SHP77 (cell line): ENCODE results near the gene RNF223.

Source experiments
- DNase-seq, 2 experiments: peaks; one replicate each; lab custom pipeline; 2025; lab: John Stamatoyannopoulos, UW

Gene RNF223

DNA sequence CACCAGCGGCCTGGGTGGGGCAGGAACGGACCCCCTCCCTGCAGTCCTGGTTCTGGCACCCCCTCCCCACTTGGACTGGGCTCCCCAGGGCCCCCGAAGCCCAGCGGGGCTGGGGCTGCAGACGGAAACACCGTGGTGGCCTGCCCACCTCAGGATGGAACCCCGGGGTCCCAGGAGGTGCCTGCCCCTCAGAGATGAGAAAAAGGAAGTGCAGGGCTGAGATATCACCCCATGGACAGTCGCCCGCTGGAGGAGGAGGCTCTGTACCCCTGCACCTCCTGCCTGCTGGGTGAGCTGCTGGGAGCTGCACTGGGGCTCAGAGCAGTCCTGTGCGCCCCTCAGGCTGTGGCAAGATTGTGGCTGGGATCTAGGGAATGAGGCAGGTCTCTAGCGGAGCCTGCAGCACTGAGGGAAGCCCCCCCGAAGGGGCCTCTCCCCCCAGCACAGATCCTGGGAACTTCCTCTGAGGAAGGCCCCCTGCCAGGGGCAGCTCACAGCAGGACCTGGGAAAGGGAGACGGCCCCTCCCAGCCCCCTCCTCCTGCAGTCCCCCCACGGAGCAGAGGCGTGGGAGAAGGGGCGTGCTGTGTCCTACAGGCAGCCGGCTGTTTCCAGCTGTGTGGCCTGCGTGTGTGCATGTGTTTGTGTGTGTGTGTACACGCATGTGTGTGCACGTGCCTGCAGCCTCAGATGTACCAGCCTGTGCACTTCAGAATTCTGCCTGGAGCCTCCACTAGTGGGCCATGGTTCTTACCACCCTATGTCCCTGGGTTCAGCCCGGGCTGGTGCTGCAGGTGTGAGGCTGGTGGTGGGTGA is 47.3 kb downstream of the RNF223 start:
- DNase-seq: no peak

DNA sequence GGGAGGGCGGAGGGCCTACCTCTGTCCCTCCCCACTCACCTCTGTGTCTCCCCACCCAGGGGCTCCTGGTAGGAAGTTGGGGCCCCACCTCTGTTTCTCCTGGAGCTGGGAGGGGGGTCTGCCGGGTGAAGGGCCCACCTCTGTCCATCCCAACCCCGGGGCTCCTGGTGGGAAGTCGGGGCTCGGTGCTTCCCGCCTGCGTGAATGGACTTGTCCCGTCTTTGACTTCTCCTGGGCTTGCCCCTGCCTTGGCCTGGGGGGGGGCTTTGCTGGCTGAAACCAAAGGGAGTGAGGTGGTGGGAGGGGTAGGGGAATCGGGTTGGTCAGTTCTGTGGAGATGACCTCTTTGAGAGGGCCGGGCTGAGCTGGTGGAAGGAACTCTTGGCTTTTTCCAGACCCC is 48.4 kb downstream of the RNF223 start:
- no peak for DNase-seq

DNA sequence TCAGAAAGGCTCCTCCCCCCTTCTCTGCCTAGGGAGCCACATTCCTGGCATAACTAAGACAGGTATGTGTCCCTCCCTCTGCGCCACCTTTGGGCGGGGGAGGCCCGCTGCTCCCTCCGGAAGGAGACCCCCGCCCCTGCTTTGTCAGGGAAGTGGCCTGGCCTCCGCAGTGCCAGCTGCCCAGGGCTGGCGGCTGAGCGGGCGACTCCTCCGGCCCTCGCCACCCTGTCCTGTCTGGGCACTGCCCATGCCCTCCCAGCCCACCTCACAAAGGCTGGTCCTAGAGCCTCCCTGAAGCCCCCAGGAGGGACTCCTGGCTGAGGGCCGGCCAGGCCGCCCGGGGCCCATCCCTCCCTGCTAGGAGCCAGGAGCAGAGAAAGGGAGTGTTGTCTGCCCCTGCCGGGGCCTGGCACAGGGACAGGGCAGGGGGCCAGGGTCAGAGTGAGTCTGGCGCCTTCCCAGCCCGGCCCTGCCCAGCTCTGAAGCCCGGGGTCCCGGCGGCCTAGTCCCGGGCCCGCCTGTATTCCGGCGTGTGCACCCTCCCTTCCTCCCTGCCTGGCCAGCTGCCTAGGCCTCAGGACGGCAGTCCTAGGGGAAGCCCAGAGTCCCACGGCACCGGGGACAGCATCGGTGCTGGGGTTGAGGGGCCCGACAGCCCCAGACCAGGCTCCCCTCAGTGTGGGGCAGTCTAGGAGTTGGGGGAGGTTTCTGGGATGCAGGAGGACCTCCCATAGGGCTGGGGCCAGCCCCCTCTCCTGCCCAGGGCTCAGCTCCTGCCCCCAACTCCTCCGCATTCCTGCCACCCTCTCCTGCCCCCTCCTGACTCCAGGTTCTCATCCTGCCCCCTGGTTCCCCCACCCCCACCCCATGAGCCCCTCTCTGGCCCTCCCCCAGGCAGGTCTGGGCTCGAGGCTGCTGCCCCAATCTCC is 49.1 kb downstream of the RNF223 start:
- no peak for DNase-seq

DNA sequence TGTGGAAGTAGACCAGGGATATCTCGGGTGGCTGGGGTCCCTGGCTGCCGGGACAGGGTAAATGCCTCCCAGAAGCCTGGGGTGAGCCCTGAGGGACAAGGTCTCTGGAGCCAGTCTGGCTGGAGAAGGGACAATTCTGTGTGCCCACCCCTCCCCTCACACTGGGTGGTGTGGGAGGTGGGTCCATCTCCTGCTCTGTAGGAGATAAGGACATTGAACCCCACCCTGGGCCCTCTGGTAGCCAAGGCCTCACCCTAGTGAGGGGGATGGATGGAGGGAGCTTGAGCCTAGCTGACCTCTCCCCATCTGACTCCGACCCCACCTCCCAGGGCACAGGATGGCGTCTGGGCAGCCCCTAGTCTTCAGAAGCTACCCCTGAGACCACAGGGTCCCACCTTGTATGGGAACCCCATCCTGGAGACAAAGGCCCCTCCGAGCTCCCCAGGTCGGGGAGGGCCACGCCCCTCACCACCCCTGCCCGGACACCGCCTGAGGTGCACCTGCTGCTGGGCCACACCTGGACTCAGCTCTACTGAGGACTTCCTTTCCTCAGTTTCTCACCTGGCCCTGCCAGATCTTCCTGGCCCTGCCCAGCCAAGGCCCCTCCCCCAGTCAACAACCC is 49.8 kb downstream of the RNF223 start:
- no peak for DNase-seq

DNA sequence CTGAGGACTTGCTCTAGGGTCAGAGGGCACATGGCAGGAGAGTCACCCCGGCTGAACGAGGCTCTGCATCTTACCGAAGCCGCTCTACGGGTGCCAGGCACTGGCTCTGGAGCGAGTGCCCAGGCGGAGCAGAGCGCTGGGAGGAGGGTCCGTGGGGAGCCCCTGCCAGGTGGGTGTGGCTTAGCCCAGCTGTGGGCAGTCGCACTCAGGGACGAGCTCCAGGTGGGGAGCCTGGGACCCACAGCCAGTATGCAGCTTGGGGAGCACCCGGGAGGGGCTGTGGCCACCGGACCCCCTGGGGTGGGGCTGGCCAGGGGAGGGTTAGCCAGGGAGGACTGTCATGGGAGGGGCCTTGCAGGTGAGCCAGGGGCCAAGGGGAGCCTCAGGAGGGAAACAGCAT is 50.4 kb downstream of the RNF223 start:
- DNase-seq: no peak

DNA sequence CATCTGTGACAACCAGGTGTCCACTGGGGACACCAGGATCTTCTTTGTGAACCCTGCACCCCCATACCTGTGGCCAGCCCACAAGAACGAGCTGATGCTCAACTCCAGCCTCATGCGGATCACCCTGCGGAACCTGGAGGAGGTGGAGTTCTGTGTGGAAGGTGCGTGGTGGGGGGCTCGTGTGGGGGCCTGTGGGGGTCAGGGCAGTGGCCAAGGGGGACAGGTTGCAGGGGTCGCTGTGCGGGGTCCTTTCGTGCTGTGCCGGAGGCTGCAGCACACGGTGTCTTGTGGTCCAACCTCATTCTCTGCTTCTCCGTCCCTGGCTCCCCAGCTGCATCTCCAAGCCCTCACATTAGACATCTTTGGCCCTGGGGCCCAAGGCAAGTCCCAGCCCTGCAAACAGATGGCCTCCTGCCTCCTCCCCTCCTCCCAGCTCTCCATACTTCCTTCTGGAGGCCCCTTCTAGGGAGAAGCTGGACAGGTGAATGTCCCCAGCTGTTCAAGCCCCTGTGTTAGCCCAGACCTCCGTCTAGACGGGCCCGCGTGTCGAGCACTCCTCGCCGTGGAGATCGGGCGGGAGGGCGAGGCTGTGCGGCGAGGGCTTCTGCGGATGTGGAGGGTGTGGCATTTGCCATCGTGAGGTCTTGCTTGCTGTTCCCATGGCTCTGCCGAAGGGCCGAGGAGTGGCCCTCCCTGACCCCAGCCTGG is 51.6 kb downstream of the RNF223 start:
- DNase-seq: no peak

DNA sequence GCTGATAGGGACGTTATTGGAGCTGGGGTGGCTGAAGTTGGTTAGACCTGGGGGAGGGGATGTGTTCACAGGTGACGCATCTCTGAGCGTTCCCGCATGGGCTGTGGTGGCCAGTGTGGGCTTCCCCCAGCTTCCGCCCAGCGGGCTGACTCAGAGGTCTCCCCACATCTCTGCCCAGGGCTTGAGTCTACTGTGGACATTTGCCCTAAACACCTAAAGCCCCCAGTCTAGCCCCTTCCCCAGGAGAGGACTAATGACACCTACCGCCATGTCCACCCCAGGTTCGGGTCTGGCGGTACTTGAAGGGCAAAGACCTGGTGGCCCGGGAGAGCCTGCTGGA is 52.2 kb downstream of the RNF223 start:
- DNase-seq: no peak

DNA sequence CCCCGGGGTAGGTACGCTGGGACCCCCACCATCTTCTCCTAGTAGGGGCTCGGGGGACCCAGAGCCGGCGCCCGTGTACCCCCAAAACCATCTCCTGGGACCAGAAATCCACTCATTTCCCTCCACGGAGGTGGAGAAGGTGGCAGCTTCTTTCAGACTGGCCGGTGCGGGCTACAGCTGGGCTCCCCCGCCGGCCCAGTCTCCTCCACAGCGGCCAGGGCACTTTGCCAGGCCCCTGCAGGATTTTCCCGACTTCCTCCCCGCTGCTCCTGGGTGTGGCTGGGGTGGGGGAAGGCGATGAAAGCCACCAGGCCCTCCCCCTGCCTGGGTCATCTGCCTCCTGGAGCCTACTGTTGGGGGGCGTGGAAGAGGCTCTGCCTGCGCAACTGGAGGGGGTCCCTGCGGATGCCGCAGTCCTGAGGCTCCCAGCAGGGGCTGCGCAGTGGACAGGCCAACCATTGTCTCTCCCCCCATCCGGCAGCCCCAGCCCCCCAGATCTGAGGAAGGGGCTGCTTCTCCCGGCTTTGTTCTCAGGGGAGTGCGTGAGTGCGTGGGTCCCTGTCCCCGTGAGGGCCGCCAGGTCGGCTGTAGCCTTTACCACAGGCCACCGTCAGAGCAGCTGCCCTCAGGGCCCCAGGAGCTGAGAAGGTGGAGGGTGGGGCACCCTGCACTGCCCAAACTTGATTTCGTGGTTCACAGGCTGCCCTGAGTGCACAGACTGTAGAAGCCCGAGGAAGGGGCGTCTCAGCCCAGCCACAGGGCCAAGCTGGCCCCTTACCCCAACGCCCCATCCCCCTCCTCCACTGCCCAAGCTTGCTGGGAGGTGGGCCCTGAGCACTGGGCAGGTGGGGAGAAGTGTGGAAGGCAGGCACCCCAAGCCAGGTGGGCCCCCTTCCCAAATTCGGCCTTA is 52.8 kb downstream of the RNF223 start:
- peak in 1 of 2 experiments; percentile 24 for DNase-seq
